Mesothelial cell of epicardium (in vitro differentiated cells): ENCODE data around the gene ADIRF. TPM values are rescaled to one million over a fixed set of nuclear protein-coding genes. Genes with fewer than 3 reads are reported as not detected.

Experiments
- DNase-seq, 2 experiments: peaks; one replicate each; pipeline ENCODE4 v3.0.0; 2021; ENCODE audit warnings: low spot score in 2 of 2; ENCODE audit not compliant: unreplicated experiment in 2 of 2
- H3K27ac Mint-ChIP-seq: 2 replicates; pipeline ENCODE4 v1.8.0; 2021; ENCODE audit warnings: mixed read lengths
- H3K27me3 Mint-ChIP-seq: 2 replicates; pipeline ENCODE4 v1.8.0; 2021; ENCODE audit warnings: low read depth, mixed read lengths
- H3K36me3 Mint-ChIP-seq: 2 replicates; pipeline ENCODE4 v1.8.0; 2021; ENCODE audit warnings: mixed read lengths
- H3K4me1 Mint-ChIP-seq: 2 replicates; pipeline ENCODE4 v1.8.0; 2021; ENCODE audit warnings: mixed read lengths
- H3K4me3 Mint-ChIP-seq: 2 replicates; pipeline ENCODE4 v1.8.0; 2021; ENCODE audit warnings: mild to moderate bottlenecking, moderate library complexity, mixed read lengths
- H3K9me3 Mint-ChIP-seq: 2 replicates; pipeline ENCODE4 v1.8.0; 2021; ENCODE audit warnings: mixed read lengths
- total RNA-seq: library from RNA; stranded (reverse); gene quantifications from 3 replicates; pipeline ENCODE4 v1.2.1, GENCODE V29; 2021
- TF ChIP-seq, protein P1 (sequence below): fragments of 200-600 bp; sonication (generic); IDR thresholded peaks from one replicate; pipeline ENCODE4 v1.5.0; 2021; ENCODE audit warnings: antibody characterized with exemption; ENCODE audit not compliant: unreplicated experiment

The ADIRF gene
- total RNA-seq, 1 donor from 2014 or later: not detected

DNA sequence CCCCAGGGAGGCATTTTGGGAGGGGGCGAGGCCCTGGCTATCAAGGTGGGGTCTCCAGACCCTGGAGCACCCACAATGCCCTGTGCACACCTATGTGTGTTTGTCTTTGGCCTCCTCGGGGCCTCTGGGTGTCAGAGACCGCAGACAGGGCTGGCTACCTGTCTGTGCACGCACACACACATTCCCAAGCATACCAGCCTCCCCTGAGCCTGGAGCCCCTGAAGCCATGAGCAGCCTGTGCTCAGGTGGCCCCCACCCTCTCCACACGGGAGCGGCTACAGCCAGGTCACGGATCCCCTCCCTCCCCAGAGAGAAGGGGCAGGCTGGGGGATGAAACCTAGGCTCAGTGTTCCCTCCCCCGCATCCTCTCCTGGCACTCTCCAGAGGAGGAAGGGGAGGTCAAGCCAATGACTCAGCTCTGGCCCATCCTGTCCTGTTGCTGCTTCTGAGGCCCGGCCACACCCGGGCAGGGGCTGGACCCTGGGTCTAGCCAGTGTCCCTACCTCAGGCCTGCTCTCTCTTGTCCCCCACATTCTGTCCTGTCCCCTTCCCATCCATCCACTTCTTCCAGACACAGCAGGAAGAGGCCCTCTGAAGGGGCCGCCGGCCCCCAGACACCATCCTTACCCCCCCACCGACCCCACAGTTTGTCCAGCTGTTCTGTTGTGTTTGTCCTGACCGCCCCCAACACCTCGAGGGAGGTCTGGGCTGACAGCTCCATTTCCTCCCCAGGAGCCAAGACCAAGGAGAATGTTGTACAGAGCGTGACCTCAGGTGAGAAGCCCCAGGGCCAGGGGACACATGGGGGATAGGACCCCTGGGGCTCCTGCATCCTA, 9.2 kb upstream of the ADIRF start:
- peaks cover 49% of the 10 kb centered on the region for H3K4me1 Mint-ChIP-seq
- no peaks in the 10 kb centered on the region for H3K36me3 Mint-ChIP-seq
- no peak for DNase-seq
- TF ChIP-seq, protein P1, sequence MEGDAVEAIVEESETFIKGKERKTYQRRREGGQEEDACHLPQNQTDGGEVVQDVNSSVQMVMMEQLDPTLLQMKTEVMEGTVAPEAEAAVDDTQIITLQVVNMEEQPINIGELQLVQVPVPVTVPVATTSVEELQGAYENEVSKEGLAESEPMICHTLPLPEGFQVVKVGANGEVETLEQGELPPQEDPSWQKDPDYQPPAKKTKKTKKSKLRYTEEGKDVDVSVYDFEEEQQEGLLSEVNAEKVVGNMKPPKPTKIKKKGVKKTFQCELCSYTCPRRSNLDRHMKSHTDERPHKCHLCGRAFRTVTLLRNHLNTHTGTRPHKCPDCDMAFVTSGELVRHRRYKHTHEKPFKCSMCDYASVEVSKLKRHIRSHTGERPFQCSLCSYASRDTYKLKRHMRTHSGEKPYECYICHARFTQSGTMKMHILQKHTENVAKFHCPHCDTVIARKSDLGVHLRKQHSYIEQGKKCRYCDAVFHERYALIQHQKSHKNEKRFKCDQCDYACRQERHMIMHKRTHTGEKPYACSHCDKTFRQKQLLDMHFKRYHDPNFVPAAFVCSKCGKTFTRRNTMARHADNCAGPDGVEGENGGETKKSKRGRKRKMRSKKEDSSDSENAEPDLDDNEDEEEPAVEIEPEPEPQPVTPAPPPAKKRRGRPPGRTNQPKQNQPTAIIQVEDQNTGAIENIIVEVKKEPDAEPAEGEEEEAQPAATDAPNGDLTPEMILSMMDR: no peak
- no peaks in the 10 kb centered on the region for H3K27me3 Mint-ChIP-seq
- H3K9me3 Mint-ChIP-seq: no peaks in the 10 kb centered on the region
- peak overlapping the region; percentile 87 for H3K27ac Mint-ChIP-seq
- peak overlapping the region; percentile 66 for H3K4me3 Mint-ChIP-seq

DNA sequence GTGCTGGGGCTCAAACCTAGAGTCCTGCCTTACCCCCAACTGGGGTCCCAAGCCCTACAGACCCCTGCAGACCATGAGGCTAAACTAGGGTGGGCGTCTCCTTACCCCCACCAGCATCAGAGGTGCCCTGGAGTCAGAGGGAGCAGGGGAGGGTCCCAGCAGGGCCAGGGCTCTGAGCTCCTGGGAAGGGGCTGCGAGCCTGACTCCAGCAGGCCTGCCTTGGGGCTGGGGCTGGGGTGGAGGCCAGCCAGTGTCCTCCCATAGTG, 8.6 kb upstream of the ADIRF start:
- H3K27me3 Mint-ChIP-seq: no peaks in the 10 kb centered on the region
- H3K4me1 Mint-ChIP-seq: peaks cover 48% of the 10 kb centered on the region
- no peaks in the 10 kb centered on the region for H3K9me3 Mint-ChIP-seq
- peak overlapping the region; percentile 87 for H3K27ac Mint-ChIP-seq
- DNase-seq: no peak
- TF ChIP-seq, protein P1: no peak
- peak overlapping the region; percentile 66 for H3K4me3 Mint-ChIP-seq
- H3K36me3 Mint-ChIP-seq: no peaks in the 10 kb centered on the region

DNA sequence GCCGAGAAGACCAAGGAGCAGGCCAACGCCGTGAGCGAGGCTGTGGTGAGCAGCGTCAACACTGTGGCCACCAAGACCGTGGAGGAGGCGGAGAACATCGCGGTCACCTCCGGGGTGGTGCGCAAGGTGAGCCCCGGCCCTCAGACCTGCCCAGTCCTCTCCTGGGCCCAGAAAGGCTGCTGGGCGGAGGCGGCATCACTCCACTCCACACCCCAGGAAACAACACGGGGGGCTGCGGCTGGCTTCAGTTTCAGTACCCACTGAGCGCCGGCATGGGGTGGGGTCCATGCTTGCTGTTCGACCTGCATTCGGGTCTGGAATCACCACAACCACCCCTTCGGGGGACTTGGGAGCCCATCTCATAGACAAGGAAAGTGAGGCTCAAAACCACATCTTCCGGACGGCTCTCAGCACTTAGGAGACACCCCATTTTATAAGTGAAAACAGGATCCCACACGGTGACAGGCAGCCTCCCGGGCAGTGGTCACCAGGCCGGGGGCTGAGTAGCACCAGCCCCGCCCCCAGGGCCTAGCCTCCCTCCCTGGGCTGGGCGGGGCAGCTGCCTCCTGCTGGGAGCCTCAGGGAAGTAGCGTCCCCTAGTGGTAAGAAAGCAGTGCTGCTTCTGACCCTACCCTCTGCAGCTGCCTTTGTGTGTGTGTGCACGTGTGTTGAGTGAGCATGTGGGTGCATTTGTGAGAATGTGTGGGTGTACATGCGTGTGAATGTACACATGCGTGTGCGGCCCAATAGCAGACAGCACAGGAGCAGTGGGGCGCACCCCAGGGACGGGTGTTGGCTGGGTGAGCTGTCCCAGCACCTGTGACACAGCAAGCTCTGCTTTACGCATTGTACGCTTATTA, 8.0 kb upstream of the ADIRF start:
- Mint-ChIP-seq H3K4me1 (peaks cover 46% of the 10 kb centered on the region), H3K4me3 (no peak overlapping the region), H3K27ac (peak overlapping the region; percentile 72), H3K36me3 (no peaks in the 10 kb centered on the region), H3K9me3 (no peaks in the 10 kb centered on the region), H3K27me3 (no peaks in the 10 kb centered on the region)
- DNase-seq: no peak
- TF ChIP-seq, protein P1: peak; percentile 73

DNA sequence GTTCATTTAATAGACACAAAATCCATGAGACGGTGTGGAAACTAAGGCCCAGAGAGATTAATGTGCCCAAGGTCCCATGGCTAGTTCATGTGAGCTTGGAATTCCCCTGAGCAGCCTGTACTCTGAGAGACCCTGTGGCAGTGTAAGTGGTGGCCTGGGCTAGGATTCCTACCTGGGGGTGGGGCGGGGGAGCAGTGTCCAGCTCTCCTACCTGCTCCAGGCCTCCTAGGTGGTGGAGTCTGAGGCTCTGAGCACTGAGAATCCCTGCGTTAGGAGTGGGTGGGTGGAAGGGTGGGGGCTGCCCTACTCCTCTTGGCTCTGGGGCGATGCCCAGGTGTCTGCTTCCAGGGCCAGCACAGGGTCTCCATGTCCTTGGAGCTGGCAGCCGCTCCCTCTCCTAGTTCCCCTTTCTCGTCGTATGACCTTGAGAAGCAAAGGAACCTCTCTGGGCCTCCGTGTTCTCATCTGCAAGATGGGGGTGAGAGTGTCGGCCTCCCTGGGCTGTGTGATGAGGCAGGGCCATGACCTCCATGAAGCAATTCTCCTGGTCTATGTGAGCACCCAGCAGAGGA, 7.3 kb upstream of the ADIRF start:
- peaks cover 46% of the 10 kb centered on the region for H3K4me1 Mint-ChIP-seq
- H3K4me3 Mint-ChIP-seq: no peak overlapping the region
- no peak for DNase-seq
- H3K27me3 Mint-ChIP-seq: no peaks in the 10 kb centered on the region
- no peaks in the 10 kb centered on the region for H3K36me3 Mint-ChIP-seq
- no peaks in the 10 kb centered on the region for H3K9me3 Mint-ChIP-seq
- TF ChIP-seq, protein P1: no peak
- H3K27ac Mint-ChIP-seq: peak overlapping the region; percentile 72

DNA sequence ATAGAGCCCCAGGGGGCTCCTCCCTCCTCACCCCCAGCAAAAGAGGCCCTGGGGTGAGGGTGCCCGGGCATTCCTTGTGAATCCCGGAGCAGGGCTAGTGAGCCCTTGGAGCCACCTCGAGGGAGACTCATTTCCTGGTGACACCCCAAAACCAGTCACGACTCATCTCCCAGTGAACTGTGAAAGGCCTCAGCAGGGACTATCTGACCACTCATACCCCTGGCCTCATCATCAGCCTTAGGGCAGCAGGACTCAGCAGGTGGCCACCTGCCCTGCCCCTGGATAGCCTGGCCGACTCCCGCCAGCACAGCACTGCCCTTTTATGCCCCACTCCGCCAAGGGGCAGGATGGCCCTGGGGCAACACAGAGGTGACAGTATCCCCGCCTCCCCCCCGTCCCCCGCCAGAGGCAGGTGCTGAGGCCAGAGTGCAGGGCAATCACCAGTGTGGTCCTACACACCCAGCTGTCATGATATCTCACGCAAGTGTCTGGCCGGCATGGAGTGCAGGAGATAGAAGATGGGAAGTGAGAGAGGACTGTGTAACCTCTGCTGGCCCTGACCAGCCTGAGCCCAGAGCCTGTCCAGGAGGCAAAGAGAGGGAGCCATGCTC, 6.7 kb upstream of the ADIRF start:
- H3K27me3 Mint-ChIP-seq: no peaks in the 10 kb centered on the region
- H3K4me1 Mint-ChIP-seq: peaks cover 47% of the 10 kb centered on the region
- no peaks in the 10 kb centered on the region for H3K9me3 Mint-ChIP-seq
- H3K27ac Mint-ChIP-seq: no peak overlapping the region
- H3K4me3 Mint-ChIP-seq: no peak overlapping the region
- DNase-seq: no peak
- H3K36me3 Mint-ChIP-seq: no peaks in the 10 kb centered on the region
- TF ChIP-seq, protein P1: no peak
